ENCODE data around the gene FUT8. TPM values are rescaled to one million over a fixed set of nuclear protein-coding genes. Genes with fewer than 3 reads are reported as not detected.

Gene FUT8
- total and polyA plus RNA-seq, 2 donors (not counting 1 experiment from before 2014, with no cell fraction given) = 13.2 to 91.8 TPM

DNA sequence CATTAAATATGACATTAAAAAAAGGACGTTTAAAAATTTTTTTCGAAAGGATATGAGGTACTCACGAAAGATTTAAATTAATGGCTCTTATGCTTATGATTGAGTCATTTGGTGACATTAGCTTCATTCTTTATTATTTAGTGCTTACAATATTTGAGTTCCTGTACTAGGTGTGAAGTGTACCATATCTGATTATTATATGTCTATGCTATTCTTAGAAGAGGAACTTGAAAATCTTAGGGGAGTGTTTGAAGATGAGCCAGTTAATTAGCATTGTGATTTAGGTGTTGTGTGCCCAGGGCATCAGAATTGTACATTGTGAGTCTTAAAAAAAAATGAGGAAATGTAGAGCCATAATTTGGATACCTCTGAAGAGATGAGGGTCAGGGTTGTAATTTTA is 118.6 kb downstream of the FUT8 start:
- H3K9me3 ChIP-seq (ENCODE audit: control extremely low read depth in 1 of 3, control insufficient read depth in 2 of 3, insufficient read depth in 1 of 3, low read length in 2 of 3) = peaks cover 1 to 19% (median 16%) of the 10 kb centered on the region in 3 donors
- H3K36me3 ChIP-seq (replicated peaks in 1 of 2; ENCODE audit: control extremely low read depth in 1 of 2, control insufficient read depth in 1 of 2, extremely low read depth in 1 of 2, insufficient read depth in 2 of 2, low read length in 1 of 2) = no peaks in the 10 kb centered on the region
- intact Hi-C loops (cut with micrococcal nuclease) = no loop called here
- peak; percentile 25 for DNase-seq
- H3K27me3 Mint-ChIP-seq = no peaks in the 10 kb centered on the region
- no peak overlapping the region for H3K27ac ChIP-seq (ENCODE audit: low read length in 2 of 2)
- H3K4me1 ChIP-seq (ENCODE audit: control insufficient read depth in 2 of 2, insufficient read depth in 2 of 2, low read length in 2 of 2) = peaks cover 23 to 28% of the 10 kb centered on the region in 2 donors
- peak; percentile 60 for ATAC-seq (ENCODE audit: low read depth)
- no peaks in the 10 kb centered on the region for H3K27me3 ChIP-seq (replicated peaks in 1 of 4; ENCODE audit: control extremely low read depth in 1 of 4, control insufficient read depth in 3 of 4, insufficient read depth in 4 of 4, low read length in 3 of 4)
- TF ChIP-seq, protein P1, sequence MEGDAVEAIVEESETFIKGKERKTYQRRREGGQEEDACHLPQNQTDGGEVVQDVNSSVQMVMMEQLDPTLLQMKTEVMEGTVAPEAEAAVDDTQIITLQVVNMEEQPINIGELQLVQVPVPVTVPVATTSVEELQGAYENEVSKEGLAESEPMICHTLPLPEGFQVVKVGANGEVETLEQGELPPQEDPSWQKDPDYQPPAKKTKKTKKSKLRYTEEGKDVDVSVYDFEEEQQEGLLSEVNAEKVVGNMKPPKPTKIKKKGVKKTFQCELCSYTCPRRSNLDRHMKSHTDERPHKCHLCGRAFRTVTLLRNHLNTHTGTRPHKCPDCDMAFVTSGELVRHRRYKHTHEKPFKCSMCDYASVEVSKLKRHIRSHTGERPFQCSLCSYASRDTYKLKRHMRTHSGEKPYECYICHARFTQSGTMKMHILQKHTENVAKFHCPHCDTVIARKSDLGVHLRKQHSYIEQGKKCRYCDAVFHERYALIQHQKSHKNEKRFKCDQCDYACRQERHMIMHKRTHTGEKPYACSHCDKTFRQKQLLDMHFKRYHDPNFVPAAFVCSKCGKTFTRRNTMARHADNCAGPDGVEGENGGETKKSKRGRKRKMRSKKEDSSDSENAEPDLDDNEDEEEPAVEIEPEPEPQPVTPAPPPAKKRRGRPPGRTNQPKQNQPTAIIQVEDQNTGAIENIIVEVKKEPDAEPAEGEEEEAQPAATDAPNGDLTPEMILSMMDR (IDR thresholded peaks at IDR 0.05) = no peak
- TF ChIP-seq EZH2 (IDR thresholded peaks at IDR 0.05; ENCODE audit: borderline replicate concordance, insufficient read depth, low read depth, low read length, poor library complexity, severe bottlenecking) = no peak
- H3K9me3 Mint-ChIP-seq (ENCODE audit: insufficient read depth) = no peaks in the 10 kb centered on the region
- peaks cover 22% of the 10 kb centered on the region for H3K4me1 Mint-ChIP-seq
- POLR2A ChIA-PET = no interaction called here
- peak overlapping the region; percentile 40 for H3K4me2 ChIP-seq (replicated peaks; ENCODE audit: low read depth, low read length, poor library complexity, severe bottlenecking)
- no peak overlapping the region for H3K9ac ChIP-seq (ENCODE audit: low read length)
- no peak overlapping the region for H2AFZ ChIP-seq (ENCODE audit: insufficient read depth, low read depth, low read length, poor library complexity, severe bottlenecking)
- whole genome bisulfite sequencing (ENCODE audit: insufficient coverage) = no CpG with 5 or more reads among the region's 3 CpGs
- H3K4me3 ChIP-seq (ENCODE audit: control extremely low read depth in 1 of 5, extremely low read depth in 1 of 5, insufficient read depth in 1 of 5, low read depth in 2 of 5, low read length in 4 of 5) = no peak overlapping the region
- H4K20me1 ChIP-seq (ENCODE audit: control insufficient read depth, insufficient read depth, low read length, poor library complexity, severe bottlenecking) = peaks cover 26% of the 10 kb centered on the region
- no peak overlapping the region for H3K4me3 Mint-ChIP-seq
- H3K27ac Mint-ChIP-seq = no peak overlapping the region
- H3K79me2 ChIP-seq (ENCODE audit: control insufficient read depth, insufficient read depth, low read length) = peaks cover 87% of the 10 kb centered on the region
- CTCF ChIA-PET = no interaction called here

DNA sequence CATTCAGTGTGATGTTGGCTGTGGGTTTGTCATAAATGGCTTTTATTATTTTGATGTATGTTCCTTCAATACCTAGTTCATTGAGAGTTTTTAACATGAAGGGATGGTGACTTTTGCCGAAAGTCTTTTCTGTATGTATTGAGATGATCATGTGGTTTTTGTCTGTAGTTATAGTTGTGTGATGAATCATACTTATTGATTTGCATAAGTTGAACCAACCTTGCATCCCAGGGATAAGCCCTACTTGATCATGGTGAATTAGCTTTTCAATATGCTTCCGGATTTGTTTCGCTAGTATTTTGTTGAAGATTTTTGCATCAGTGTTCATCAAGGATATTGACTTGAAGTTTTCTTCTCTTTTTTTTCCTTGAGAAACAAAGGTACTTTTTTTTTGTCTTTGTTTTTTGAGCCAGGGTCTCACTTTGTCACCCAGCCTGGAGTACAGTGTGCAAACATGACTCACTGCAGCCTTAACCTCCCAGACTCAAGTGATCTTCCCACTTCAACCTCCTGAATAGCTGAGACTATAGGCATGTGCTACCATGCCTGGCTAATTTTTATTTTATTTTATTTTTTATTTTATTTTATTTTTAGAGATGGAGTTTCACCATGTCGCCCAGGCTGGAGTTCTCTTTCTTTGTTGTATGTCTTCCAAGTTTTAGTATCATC is 121.3 kb downstream of the FUT8 start:
- H3K27me3 ChIP-seq (replicated peaks in 1 of 4; ENCODE audit: control extremely low read depth in 1 of 4, control insufficient read depth in 3 of 4, insufficient read depth in 4 of 4, low read length in 3 of 4) = no peaks in the 10 kb centered on the region
- H3K4me3 Mint-ChIP-seq = no peak overlapping the region

More for the DNA sequence above, 121.3 kb downstream of the FUT8 start:
- Histone ChIP-seq H2AFZ (ENCODE audit: insufficient read depth, low read depth, low read length, poor library complexity, severe bottlenecking) (no peak overlapping the region), H3K4me3 (ENCODE audit: control extremely low read depth in 1 of 5, extremely low read depth in 1 of 5, insufficient read depth in 1 of 5, low read depth in 2 of 5, low read length in 4 of 5) (no peak overlapping the region), H3K9ac (ENCODE audit: low read length) (no peak overlapping the region), H3K27ac (ENCODE audit: low read length in 2 of 2) (no peak overlapping the region), H3K79me2 (ENCODE audit: control insufficient read depth, insufficient read depth, low read length) (peaks cover 93% of the 10 kb centered on the region), H3K36me3 (replicated peaks in 1 of 2; ENCODE audit: control extremely low read depth in 1 of 2, control insufficient read depth in 1 of 2, extremely low read depth in 1 of 2, insufficient read depth in 2 of 2, low read length in 1 of 2) (peaks cover under 1 to 9% of the 10 kb centered on the region in 2 experiments), H3K4me2 (replicated peaks; ENCODE audit: low read depth, low read length, poor library complexity, severe bottlenecking) (no peak overlapping the region), H3K4me1 (ENCODE audit: control insufficient read depth in 2 of 2, insufficient read depth in 2 of 2, low read length in 2 of 2) (peaks cover 23 to 28% of the 10 kb centered on the region in 2 donors), H4K20me1 (ENCODE audit: control insufficient read depth, insufficient read depth, low read length, poor library complexity, severe bottlenecking) (peaks cover 41% of the 10 kb centered on the region), H3K9me3 (ENCODE audit: control extremely low read depth in 1 of 3, control insufficient read depth in 2 of 3, insufficient read depth in 1 of 3, low read length in 2 of 3) (peaks cover 1 to 22% (median 15%) of the 10 kb centered on the region in 3 donors)
- DNase-seq (no peak), ATAC-seq (ENCODE audit: low read depth) (no peak)
- ChIA-PET POLR2A (interaction anchor here (0.7 kb wide), 1 partner anchor 65 kb away, joined by 7 read pairs; no protein-coding TSS in a partner anchor), CTCF (no interaction called here)
- no peak for TF ChIP-seq EZH2 (IDR thresholded peaks at IDR 0.05; ENCODE audit: borderline replicate concordance, insufficient read depth, low read depth, low read length, poor library complexity, severe bottlenecking)
- TF ChIP-seq, protein P1 (IDR thresholded peaks at IDR 0.05) = no peak
- no peaks in the 10 kb centered on the region for H3K27me3 Mint-ChIP-seq
- H3K27ac Mint-ChIP-seq = no peak overlapping the region
- no CpG with 5 or more reads among the region's 4 CpGs for WGBS (ENCODE audit: insufficient coverage)
- H3K9me3 Mint-ChIP-seq (ENCODE audit: insufficient read depth) = no peaks in the 10 kb centered on the region
- intact Hi-C loops (cut with micrococcal nuclease) = no loop called here
- peaks cover 16% of the 10 kb centered on the region for H3K4me1 Mint-ChIP-seq
